ENCODE measurements around the gene EN2.

DNA sequence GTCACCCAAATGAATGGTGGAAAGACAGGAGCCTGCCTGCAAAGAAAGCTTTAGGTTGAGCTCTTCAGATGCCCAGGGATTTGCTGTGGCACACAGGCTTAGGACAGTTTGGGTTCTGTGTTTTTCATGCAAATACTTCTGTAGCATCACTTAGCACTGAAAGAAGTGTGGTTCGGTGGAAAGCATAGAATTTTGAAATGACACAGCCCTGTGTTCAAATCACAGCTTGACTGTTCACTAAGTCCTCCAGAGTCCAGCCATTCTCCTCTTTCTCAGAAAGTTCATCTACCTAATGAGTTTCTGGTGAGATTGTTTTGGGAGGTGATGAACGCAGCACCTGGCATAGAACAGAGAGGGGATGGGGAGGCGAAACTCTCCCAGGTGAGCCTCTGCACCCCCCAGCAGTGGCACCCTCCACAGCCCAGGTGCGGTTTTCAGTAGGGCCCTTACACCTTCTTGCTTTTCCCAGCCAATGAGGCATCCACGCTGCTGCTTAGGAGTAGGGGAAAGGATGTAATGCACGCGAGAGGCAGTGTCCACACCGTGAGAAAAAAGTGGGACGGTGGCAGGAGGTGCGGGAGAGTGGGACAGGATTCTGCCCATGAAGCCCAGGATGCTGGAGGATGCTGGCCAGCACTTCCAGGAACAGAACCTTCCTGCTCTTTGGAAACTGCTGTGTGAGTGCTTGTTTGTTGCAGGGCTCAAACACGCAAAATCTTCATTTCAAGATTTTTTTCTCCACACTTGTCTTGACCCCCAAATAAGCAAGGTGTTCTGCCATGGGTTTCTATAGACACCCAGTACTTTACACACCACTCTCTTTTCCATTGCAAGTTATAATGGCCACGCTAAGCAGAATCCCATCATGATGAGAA is 11.6 kb downstream of the EN2 start:
- TF ChIP-seq, protein P1, sequence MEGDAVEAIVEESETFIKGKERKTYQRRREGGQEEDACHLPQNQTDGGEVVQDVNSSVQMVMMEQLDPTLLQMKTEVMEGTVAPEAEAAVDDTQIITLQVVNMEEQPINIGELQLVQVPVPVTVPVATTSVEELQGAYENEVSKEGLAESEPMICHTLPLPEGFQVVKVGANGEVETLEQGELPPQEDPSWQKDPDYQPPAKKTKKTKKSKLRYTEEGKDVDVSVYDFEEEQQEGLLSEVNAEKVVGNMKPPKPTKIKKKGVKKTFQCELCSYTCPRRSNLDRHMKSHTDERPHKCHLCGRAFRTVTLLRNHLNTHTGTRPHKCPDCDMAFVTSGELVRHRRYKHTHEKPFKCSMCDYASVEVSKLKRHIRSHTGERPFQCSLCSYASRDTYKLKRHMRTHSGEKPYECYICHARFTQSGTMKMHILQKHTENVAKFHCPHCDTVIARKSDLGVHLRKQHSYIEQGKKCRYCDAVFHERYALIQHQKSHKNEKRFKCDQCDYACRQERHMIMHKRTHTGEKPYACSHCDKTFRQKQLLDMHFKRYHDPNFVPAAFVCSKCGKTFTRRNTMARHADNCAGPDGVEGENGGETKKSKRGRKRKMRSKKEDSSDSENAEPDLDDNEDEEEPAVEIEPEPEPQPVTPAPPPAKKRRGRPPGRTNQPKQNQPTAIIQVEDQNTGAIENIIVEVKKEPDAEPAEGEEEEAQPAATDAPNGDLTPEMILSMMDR (IDR thresholded peaks at IDR 0.05) = no peak
- no peak for TF ChIP-seq POLR2A (IDR thresholded peaks at IDR 0.05)
- TF ChIP-seq POLR2AphosphoS5 (IDR thresholded peaks at IDR 0.05) = no peak

Data from prostate gland (tissue), 2 donors.